NK-92 treated with Interleukin-12 subunit alpha and Interleukin-12 subunit beta, amount 100 ng/mL, for 24 hours (cell line): ENCODE measurements around the gene IFNL3.
A peak's percentile ranks its signal among the peaks of the same experiment; 100 is the strongest.
"Not testable (repeated sequence)": the region's sequence is repeated elsewhere in the genome, so short reads cannot be mapped to it uniquely, and the experiment has no call there.

Experiments
- DNase-seq: peaks from one replicate; lab custom pipeline; 2025; lab: John Stamatoyannopoulos, UW

The IFNL3 gene

GRCh38 chr19:39218230-39219007 is 26.4 kb downstream of the IFNL3 start:
- DNase-seq: no peak

- DNase-seq: no peak
These were observed 27.7 kb downstream of the IFNL3 start for GRCh38 chr19:39217094-39217493.

DNA sequence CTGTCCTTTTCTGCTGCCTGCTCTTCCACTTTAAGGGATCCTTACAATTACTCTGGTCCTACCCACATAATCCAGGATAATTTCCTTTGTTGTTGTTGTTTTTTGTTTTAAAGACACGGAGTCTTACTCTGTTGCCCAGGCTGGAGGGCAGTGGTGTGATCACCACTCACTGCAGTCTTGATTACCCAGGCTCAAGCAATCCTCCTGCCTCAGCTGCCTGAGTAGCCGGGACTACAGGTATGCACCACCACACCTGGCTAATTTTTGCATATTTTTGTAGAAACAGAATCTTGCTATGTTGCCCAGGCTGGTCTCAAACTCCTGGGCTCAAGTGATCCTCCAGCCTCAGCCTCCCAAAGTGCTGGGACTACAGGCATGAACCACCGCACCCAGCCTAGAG is 29.5 kb downstream of the IFNL3 start:
- DNase-seq: not testable (repeated sequence)

DNA sequence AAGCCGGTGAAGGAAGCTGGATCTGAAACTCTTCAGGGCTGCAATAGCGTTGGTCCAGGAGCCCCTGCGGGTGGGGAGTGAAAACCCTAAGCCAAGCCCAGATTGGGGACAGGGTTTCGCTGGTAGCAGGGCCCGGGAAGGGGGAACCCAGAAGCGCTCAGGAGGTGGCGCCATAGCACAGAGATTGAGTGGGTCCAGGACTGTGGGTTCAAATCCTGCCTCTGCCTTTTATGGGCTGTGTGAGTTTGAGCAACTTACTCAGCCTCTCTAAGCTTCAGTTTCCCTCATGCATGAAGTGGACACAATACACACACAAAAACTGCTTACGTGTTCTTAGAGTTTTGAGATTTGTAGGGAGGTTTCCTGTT is 32.4 kb downstream of the IFNL3 start:
- peak; percentile 25 for DNase-seq

DNA sequence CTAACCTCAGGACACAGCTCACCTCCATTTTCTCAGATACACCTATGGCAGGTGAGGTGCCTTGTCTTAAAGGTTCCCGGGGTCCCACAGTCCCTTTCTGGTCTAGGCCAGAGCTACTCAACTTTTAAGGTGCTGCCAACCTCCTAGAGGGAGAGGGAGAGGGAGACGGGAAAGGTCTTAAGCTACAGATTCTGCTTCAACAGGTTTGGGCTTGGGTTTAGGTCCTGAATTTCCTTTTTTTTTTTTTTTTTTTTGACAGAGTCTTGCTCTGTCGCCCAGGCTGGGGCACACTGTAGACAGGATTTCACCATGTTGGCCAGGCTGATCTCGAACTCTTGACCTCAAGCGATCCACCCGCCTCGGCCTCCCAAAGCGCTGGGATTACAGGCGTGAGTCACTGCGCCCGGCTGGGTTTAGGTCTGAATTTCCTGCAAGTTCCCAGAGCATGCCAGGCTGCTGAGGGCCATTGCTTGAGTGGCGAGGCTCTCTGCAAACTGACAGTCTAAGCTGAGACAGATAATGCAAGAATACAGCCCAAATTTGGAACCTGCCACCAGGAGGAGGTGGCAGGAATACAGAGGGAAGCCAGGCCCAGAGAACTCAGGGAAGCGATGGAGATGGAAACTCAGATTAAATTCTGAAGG is 33.0 kb downstream of the IFNL3 start:
- no peak for DNase-seq

GRCh38 chr19:39209196-39209595 is 35.6 kb downstream of the IFNL3 start:
- no peak for DNase-seq

- DNase-seq: no peak
These were observed 36.5 kb downstream of the IFNL3 start for GRCh38 chr19:39208175-39208795.

DNA sequence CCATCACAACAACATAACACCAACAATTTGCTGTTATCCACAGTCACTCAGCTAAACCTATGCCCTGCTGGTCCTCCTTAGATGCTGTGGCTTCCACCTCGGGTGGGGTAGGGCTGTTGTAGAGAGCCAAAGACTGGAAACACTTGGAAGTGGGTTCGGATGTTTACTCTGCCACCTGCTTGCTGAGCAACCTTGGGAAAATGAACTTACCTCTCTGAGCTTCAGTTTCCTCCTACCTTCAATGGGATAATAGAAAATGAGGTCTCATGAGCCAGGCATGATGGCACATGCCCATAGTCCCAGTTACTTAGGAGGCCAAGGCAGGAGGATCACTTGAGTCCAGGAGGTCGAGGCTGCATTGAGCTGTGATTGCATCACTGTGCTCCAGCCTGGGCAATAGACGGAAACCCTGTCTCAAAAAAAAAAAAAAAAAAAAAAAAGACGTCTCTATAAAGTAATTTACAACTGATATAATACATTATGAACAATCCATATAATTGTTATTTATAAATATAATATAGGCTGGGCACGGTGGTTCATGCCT is 37.4 kb downstream of the IFNL3 start:
- DNase-seq: no peak

DNA sequence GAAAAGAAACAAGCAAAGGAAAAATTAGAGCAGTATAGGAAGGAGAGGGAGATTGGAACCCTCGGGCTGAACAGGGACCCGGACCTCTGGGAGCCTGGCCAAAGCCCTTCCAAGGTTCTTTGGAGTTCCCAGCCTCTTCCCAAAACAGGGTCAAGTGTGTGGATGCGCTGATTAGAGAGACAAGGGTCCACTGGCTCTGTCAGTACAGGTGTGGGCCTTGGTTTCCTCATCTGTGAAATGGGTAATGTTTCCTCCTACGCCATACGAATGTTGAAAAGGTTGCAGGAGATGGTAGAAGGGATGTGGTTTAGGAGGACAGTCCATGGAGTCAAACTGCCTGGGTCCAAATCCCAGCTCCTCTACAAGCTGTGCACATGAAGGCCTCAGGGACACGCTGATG is 38.7 kb downstream of the IFNL3 start:
- DNase-seq: no peak

GRCh38 chr19:39205449-39205764 is 39.4 kb downstream of the IFNL3 start:
- DNase-seq: no peak

DNA sequence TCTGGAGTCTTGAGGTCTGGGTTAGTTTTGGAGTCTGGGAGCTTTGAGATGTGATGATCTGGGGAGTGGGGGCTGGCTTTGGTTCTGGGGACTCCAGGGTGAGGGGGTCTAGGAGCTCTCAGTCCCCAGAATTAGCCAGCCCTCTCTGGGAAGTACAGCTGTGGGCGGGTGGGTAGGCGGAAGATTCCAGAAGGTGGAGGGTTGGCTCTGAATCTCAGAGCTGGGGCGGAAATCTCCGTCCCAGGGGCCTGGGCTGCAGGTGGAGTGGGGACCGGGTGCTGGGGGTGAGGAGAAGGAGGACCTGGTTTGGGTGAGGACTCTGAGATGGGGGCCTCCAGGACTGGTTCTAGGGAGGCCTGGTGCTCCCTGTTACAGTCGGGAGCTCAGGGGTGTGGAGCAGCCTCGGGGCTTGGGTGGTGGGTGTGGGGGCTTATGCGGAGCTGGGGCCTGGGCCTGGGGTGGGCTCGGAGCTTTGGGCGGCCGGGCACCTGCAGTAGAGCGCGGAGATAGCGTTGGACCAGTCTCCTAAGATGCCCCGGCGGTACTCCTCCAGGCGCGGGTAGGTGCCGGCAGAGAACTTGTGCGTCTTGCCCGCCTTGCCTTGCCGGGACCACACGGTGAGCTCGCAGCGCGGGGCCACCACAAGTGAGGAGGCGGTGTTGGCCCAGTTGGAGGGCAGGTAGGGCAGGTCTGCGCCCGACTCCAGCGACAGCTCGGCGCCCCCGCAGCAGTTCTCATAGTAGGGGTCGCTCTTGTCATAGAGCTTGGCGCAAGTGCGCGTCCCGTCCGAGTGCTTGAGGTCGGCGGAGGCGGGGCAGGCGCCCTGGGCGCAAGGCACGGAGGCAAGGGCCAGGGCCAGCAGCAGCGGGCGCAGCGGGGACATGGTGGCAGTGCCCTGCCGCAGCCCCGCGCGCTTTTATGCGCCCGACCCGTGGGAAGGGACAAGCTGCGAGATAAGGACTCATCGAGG is 41.1 kb downstream of the IFNL3 start, which contains the start of gene SYCN:
Gene SYCN, minus strand, starts transcription at position 892 of the 970 bp plus-strand sequence. Its CDS starts 9 bp downstream, at position 883.
- no peak for DNase-seq

DNA sequence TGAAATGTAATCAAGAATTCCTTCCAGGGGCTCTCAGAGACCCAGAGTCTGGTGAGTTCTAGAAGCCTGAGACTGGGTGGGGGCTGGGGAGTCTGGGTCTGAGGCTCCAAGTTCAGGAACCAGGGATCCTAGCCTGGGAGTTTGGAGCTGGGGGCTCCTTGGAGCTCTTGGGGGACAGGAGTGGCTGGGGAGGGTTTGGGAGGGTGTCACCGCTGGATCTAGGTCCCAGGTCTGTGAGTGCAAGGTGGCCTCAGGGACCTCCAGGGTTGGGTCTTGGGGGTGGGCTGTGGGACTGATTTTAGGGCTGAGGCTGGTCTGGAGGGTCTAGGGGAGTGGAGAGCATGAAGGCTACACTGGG is 41.8 kb downstream of the IFNL3 start:
- no peak for DNase-seq

GRCh38 chr19:39200803-39201115 is 44.0 kb downstream of the IFNL3 start:
- no peak for DNase-seq

DNA sequence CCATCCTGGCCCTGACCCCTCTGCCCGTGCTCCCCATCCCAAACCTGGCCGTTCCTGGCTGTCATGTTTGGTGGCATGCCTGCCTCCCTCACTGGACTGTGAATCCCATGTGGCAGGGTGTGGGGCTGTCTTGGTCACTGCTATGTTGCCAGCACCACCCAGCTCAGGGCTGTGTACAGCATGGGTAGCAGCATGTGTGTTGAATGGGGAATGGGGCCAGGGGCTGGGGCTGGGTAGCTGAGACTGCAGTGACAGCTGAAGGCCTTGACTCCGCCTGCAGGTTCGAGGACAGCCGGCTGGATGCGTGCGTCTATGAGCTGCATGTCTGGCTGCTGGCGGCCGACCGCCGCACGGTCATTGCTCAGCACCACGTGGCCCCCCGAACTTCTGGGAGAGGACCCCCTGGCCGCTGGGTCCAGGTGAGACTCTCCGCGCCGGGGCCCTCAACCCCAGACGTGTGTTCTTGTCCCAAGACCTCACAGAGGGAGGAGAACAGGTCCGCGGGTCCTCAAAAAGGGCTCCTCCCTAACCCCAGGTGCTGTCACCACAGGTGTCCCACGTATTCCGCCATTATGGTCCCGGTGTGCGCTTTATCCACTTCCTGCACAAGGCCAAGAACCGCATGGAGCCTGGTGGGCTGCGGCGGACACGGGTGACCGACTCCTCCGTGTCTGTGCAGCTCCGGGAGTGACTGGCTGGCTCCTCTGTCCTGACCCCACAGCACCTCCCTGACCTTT is 44.6 kb downstream of the IFNL3 start:
- no peak for DNase-seq

- DNase-seq: no peak
These were observed 45.8 kb downstream of the IFNL3 start for GRCh38 chr19:39199025-39199424.

DNA sequence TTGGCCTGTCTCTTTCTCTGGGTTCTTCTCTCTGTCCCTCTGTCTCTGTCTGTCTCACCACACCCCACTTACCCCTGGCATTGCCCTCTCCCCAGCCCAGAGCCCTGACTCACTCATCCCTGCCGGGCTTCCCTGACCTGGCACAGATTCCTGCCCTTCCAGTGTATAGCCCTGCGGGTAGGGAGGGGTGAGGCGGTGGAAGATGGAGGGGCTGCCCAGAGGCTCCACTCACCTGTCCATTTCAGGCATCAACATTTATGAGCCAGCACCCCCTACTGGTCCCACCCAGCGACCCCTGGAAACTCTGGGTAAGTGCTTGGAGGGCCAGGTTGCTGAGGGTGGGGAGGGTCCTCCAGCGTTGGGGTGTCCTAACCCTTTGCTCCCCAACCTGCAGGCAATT is 47.0 kb downstream of the IFNL3 start:
- no peak for DNase-seq

DNA sequence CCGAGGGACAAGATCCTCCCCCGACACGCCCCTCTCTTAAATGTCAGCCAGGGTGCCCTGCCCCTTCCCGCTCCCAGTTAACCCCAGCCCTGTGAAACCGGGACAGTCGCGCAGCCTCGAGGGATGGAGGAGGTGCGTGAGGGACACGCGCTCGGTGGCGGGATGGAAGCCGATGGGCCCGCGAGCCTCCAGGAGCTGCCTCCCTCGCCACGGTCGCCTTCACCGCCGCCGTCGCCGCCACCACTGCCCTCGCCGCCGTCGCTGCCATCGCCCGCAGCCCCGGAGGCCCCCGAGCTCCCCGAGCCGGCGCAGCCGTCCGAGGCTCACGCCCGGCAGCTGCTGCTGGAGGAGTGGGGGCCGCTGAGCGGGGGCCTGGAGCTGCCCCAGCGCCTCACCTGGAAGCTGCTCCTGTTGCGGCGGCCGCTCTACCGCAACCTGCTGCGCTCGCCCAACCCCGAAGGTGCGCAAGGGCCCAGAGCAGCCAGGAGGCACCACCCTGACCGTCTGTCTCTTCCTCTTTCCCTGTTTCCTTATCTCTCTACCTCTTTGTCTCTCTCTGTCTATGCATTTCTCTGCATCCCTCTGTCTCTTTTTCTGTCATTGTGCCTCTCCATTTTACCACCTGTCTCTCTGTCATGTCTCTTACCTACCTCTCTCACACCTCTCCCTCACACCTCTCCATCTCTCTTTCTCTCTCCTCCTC is 47.8 kb downstream of the IFNL3 start, which contains the start of gene NCCRP1:
Gene NCCRP1, plus strand, starts transcription at position 105 of the 703 bp plus-strand sequence. Its CDS starts 19 bp downstream, at position 124.
- no peak for DNase-seq

DNA sequence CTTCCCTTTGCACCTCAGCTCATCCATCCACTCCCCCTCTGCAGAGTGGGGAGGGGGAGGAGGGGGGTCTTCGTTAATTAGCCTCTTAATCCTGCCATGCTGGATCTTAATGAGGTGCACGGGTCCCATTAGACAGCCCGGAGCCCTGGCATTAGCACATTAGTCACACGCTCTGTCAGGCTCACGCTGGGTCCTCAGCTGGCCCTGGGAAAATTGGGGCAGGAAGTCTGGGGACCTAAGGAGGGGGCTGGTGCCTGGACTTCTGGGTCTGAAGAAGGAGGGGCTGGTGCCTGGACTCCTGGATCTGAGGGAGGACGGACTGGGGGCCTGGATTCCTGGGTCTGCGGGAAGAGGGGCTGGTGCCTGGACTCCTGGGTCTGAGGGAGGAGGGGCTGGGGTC is 48.5 kb downstream of the IFNL3 start:
- no peak for DNase-seq

- no peak for DNase-seq
These were observed 49.1 kb downstream of the IFNL3 start for GRCh38 chr19:39195755-39196154.

DNA sequence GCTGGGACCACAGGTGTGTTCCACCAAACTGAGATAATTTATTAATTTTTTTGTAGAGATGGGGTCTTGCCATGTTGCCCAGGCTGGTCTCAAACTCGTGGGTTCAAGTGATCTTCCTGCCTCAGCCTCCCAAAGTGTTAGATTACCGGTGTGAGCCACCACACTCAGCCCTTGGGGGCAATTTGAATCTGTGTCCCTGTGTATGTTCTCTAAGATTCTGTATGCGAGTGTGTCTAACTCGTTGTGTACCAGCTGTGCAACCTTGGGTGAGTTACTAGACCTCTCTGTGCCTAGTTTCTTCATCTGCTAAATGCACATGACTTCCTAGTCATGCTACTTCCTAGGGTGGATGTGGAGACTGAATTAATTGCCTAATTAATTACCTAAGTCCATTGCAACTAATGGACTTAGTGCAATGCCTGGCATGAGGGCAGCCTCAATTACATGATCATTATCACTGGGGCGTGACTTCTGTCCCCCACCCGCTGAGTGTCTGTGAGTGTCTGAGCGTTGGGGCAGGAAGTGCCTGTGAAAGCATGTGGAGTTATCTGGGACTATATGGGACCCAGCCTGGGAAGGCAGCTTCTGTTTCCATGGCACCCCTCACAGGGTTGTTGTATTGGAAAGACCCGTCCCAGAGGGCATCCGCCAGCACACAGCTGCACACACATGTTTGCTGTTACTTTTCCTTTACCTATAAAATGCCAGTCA is 49.8 kb downstream of the IFNL3 start:
- DNase-seq: no peak
